ENCODE results near the gene PVALB. TPM values are rescaled to one million over a fixed set of nuclear protein-coding genes. Genes with fewer than 3 reads are reported as not detected.

Gene PVALB
- total RNA-seq, 1 donor from 2014 or later: not detected

DNA sequence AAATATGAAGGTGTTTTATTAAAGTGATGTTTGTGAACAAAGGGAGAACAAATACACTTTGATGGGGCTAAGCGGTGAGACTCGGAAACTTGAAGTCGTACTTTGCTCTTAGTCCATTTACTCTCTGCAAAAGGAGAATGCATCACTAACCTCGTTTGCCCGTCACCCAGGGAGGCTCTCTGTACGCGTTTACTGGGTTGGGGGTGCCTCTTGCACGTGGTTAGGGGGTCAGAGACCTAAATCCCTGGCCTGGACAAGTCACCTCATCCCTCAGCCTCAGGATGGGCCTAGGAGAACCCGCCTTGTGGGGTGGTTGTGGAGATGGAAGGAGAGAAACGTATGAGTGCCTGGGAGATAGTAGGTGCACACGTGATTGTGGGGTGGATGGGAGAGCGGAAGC is 40.1 kb downstream of the PVALB start:
- FAIRE-seq: no peak
- DNase-seq (ENCODE audit: low spot score in 2 of 2): no peak

DNA sequence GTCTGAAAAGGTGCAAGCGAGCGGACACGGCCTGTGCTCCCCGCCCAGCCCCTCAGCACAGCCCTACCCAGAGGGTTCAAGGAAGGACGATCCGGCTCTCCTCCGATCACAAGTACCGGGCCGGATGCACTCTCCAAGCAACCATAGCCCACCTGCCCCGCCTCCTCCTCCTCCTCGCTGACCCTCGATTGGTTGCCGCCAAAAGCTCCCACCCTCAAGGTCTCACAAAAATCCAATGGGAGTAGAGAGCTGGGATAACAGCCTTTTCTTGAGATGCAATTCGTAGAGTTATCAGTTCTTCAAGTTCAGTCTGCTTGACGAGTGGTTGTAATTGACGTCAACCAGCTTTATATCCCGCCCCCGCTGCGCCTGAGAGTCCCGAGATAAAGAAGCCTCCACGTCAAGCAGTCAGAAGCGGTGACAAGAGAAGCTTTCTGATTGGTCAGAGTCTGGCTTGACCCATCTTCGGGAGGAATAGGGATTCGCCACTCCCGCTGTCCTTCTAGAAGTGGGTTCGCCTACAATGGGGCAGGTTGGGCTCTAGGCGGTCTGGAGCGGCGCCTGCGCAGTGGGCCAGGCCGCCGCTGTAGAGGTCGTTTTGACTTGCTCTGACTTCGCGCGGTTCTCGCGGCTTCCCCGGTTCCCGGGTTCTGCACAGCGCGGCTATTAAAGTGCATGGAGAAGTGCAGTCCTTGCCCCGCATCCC is 40.7 kb downstream of the PVALB start, which contains the start of gene IFT27:
Gene IFT27 (minus strand): TSS at position 156 of the 706 bp plus-strand sequence. CDS start 412 bp downstream, outside the sequence.
- DNase-seq (ENCODE audit: low spot score in 2 of 2) (peak; percentile 93 to 99), FAIRE-seq (peak; percentile 100)

DNA sequence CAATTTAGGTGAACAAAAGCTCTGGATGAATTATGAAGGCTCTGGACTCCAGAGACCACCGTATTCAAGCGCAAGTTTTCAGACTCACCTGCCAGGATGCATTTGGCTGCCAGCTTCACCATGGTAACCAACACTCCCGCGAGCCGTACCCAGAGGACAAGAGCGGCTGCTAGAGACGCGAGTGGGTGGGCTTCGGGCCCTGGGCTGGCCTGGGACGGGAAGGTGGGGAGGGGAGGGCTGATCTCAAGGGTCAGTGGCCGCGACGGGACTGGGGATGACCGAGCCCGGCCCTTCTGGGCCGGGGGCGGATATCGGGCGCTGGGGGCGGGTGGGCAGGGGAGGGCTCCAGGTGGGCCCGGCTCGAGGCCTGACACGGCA is 41.3 kb downstream of the PVALB start:
- DNase-seq (ENCODE audit: low spot score in 2 of 2): no peak
- FAIRE-seq: no peak

DNA sequence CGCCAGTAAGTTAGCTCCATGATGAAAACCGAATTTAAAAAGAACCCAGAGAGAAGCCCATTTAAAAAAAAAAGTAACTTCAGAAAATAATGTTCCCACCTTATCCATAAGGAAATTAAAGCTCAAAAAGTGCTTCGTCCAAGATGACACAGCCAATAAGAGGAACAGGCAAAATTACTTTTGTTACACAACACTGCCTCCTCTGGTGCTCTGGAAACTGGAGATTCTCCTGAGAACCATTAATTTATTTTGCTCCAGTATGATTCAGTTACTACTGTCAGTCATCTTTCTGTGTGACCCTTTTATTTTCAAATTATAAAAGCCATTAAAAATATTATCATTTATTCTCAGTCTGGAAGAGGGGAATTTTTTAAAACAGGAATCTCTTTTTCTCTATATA is 42.9 kb downstream of the PVALB start:
- DNase-seq (ENCODE audit: low spot score in 2 of 2): peak; percentile 34 to 39
- no peak for FAIRE-seq

DNA sequence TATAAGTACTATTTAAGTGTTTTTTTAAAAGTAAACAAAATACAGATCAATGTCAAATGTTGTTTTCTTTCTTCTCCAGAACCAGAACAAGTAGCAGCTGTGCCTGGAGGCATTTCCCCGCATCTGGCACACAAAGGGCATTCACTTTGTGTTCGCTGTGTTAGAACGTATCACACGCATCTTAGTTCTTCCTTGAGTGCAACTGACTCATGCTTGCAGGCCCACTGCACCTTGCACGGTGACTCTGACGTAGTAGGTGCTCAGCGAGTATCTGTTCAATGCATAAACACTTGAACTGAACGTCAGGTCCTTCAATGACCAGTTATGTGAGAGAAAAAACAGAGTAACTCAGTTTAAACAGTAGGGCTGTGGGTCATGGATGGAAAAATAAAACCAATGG is 44.4 kb downstream of the PVALB start:
- DNase-seq (ENCODE audit: low spot score in 2 of 2) (no peak), FAIRE-seq (no peak)

DNA sequence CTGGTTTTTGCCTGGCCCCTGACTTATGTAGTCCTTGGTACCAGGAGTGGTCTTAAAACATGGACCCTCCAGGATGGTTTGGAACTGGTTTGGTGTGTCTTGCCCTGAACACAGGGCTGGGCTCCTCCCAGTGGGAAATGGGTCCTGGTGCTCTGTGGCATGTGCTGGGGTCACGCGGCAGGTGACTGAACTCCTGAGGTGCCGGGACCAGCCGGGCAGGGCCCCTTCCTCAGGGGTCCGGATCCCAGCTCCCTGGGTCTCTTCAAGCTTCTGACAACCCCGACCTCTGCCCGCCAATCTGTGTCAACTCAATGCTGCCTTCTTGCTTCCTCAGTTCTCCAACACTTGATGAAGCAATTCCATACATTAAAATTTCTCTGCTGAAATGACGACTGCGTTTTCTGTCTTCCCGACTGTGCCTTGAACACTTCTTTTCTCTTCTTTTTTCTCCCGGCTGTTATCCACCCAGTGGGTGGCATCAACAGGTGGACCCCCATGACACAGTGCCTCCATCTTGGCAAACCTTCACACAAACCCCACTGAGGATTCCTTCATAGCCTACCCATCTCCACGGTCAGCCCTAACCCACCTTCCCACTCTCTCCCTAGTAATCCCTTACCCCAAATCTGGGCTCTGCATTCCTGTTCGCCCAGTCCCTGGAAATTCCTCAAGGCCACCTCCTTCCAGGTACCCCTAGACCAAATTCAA is 45.3 kb downstream of the PVALB start:
- no peak for DNase-seq (ENCODE audit: low spot score in 2 of 2)
- FAIRE-seq: no peak

DNA sequence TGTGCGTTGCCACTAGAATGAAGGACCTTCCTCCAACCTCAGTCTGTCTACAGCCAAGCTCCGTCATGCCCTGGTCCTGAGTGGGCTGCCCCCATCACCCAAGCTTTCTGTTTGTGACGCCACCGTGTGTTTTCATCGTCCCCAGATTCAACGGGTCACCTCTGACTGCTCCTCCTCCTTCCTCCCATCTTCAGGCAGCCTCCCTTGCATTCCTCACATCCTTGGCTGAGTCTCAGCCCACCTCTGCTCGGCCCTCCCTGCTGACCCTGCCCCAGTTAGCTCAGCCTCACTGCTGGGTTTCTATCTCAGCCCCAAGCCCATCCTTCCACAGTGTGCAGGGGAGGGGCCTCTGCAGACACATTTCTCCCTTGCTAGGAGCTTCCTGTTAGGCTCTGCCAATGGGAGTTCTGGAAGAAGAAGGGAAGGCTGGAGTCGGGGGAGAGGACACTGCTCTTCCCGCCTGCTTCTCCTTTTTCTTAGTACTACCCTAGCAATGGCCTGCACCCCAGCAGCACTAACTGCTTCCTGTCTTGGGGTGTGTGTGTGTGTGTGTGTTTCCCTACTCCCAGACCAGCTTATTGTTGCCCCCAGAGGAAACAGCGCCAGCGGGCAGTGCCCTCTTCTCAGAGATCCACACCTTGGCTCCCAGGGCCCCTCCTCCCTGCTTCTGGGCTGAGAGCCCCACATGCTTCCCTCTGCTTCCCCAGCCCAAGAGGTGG is 46.2 kb downstream of the PVALB start:
- no peak for FAIRE-seq

DNA sequence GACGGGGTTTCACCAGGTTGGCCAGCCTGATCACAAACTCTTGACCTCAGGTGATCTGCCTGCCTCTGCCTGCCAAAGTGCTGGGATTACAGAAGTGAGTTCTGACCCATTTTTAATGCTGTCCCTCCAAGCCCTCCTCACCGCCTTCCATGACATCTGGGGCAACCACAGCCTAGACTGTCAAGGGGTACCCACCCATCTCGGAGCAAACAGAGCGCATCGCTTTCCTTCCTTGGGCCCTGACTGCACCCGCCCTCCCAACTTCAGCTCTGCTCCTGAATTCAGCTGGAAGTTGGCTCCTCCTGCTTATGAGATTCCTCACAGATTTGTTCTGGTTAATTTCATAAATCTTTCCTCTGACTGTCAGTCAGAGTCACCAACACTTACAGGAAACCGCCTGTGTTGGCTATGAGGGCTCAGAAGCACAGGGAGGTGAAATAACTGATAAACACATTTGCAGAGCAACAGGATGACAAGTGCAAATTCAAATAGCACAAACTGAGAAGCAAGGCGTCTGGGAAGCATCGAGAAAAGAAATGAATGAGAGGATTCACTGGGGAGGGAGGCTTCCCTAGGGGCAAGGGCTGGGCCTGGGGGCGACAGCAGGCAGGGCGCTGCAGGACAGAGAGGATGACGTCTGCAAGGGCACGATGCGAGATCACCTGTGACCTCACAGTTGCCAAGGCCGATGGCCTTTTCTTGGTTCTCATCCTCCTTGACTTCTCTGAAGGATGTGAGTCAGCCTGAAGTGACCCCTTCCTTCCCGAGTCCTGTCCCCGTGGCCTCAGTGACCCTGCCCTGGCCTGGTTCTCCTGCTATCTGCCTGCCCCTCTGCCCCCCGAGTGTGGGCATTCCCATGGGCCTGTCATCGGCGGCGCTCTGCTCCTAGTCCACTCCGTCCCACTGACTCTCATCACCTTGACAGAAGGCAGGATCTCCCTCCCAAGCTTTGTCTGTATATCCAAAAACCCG is 47.0 kb downstream of the PVALB start:
- DNase-seq (ENCODE audit: low spot score in 2 of 2): no peak
- FAIRE-seq: no peak

More for the DNA sequence above, 46.2 kb downstream of the PVALB start:
- DNase-seq (ENCODE audit: low spot score in 2 of 2): no peak

DNA sequence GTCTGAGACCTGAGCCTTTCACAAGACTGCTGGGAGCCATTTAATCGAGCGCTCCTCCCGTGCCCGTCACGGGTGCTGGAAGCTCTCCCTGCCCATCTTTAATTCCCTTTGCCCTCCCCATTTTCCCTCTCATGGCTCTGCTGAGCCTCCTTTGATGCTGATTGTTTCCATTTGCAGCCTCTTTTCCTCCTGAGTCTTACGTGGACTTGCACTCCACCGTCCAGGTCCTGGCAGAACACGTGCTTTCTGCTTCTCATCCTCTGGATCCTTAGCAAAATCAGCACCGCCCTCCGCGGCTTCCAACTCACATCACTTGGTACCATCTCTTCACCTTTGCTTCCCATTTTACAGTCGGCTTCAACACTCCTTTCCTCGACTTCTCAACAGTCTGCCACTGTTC is 48.2 kb downstream of the PVALB start:
- FAIRE-seq: no peak
- DNase-seq (ENCODE audit: low spot score in 2 of 2): no peak

DNA sequence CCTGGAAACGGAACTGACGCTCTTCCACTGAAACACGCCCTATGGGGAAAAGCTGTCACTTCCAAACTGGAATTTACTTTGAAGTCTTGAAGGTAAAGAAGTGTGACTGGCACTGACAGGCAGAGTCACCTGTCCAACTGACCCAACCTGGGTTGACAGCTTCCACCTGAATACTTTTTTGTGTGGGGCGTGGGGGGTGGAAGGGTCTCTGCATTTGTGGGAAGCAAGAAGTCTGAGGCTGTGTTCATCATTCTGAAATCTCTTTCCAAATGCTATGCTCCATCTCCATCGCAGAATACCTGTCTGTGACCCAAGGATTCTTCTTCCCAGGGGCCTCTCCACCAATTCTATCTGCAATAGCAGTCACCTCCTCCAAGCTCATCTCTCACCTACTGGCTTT is 48.7 kb downstream of the PVALB start:
- DNase-seq (ENCODE audit: low spot score in 2 of 2): no peak
- FAIRE-seq: no peak

DNA sequence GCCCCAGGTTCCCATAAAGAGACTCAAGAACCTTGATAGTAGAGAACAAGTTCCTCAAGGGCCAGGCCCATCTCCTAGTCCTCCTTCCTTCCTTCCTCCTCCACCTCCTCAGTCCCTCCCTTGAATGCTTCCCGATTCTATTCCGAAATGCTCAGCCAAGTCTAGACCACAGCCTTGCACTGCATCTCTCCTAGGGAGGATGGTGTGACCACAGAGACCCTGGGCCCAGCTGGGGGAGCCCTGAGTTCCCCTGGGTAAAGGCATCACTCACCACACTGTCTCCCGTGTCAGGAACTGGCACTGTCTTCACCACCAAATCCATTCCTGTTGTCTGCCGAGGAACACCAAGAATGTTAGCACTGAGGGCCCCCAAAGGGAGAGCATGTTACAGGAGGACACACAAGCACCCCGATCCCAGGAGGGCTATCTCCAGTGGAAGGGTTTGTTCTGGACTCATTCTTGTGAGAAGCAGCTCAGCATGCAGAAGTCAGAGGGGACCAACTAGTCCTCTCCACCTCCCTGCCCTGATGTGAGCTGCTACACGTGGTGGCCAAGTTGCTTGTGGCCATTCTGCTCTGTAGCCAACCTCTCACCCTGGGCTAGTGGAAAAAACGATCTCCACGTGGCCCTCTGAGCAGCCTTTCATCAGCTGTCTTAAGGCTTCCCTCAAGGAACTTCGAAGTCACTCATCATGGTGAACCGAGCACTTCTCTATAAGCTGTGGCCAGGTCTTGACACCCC is 49.6 kb downstream of the PVALB start:
- no peak for DNase-seq (ENCODE audit: low spot score in 2 of 2)
- FAIRE-seq: no peak

DNA sequence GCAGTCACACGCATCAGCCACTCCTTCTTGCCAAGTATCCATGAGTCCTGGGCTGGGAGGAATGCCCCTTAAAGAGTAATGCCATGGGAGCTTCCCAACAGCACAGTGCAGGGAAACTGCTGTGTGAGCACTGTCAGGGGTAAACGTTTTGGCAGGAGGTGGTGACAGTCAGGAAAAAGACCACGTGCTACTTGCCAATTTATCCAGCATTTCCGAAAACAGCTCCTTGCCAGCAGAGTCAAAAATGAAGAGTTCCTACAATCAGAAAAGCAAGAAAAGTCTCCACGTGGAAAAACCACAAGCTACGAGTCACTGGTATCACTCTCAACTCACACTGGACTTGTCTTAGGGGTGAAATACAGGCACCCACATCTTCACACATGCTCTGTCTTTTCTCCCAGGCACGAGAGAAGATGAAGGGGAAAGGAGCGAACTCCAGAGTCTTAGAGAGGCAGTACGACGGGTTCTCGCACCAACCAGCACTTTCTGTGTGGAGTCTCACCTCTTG is 50.8 kb downstream of the PVALB start:
- no peak for DNase-seq (ENCODE audit: low spot score in 2 of 2)
- FAIRE-seq: no peak

DNA sequence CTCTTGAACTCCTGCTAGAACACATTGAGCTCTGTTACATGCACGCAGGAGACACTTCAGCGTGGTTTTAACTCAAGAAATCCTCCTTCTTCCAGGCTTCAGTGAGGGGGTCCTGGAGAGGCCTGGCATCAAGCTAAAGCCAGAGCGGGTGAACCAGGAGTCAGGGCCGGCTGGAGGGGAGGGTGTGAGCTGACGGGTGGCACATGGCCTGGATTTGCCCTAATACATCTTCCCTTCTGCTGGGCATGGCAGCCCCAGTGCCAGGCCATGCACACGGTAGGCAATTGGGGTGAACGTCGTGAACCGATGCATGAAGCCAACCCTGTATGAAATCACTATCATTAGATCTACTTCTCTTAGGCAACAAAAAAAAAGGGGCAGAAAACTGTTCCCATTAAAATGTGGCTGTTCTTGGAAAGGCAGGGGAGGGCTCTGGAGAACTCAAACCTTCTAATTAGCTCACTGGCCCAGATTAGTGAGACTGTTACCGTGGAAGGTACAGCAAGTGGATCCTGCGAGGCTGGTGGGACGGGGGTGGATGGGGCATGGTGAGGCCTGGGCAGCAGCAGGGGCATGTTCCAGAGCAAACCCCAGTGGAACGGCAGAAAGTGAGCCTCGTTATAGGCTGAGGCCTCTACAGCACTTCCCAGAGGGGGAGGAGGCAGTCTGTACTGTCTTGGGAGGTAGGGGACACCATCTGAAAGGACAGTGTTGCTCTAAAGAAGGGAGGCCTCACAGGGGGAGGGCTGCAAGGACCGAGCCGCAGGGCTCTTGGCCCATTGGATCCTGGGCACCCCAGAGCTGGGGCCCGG is 51.5 kb downstream of the PVALB start:
- DNase-seq (ENCODE audit: low spot score in 2 of 2) (no peak), FAIRE-seq (no peak)

DNA sequence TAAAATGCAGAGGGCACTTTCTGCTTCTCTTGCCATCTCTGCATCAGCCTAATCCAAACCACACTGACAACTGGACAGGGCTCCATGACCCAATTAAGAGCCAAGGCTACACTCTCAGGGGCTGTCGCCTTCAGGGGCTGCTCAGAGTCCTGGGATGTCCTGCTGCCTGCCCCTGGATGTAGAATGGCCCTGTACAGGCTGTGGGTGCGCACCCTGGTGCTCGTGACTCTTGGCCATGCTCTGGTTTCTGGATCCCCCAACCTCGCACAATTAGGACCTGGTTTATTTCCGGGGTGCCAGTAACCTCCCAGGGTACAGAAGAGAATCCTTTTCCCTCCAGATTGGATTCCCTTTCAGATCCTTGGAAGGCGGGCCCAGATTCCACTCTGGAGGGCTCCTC is 52.2 kb downstream of the PVALB start:
- DNase-seq (ENCODE audit: low spot score in 2 of 2) (no peak), FAIRE-seq (no peak)

DNA sequence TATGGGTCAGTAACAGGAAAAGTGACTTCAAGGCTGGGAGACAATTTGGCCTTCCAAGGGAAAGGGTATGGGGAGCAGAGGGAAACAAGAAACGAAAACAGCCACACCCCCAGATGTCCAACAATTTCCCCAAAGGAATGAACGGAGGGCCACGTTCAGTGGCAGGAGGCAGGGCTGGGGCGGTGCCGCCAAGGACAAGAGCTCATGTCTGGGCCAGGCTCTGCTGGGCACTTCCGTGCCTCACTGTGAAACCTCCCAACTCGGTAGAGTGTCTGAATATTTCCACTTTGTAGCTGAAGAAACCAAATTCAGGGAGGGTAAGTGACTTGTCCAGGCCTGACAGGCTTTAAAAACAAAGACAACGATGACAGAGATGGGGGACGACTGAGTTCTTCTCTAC is 52.8 kb downstream of the PVALB start:
- no peak for FAIRE-seq

DNA sequence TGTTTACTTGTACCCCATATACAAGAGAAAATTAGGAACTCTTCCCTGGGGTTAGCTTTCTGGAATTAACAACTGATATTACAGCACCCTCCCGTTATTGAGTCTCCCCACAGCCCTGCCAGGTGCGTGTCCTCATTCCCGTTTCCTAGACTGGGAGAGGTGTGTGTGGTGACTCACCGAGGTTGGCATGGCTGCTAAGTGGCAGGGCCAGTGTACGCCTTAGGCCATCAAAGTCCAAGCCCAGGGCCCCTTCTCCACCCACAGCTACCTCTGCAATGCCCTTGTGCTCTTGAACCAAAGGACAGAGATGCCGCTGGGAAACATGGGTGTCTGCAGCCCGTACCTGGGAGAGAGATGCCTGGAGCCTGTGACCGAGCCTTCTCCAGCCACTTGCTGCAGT is 53.3 kb downstream of the PVALB start:
- FAIRE-seq: no peak

More for the DNA sequence above, 52.8 kb downstream of the PVALB start:
- no peak for DNase-seq (ENCODE audit: low spot score in 2 of 2)

DNA sequence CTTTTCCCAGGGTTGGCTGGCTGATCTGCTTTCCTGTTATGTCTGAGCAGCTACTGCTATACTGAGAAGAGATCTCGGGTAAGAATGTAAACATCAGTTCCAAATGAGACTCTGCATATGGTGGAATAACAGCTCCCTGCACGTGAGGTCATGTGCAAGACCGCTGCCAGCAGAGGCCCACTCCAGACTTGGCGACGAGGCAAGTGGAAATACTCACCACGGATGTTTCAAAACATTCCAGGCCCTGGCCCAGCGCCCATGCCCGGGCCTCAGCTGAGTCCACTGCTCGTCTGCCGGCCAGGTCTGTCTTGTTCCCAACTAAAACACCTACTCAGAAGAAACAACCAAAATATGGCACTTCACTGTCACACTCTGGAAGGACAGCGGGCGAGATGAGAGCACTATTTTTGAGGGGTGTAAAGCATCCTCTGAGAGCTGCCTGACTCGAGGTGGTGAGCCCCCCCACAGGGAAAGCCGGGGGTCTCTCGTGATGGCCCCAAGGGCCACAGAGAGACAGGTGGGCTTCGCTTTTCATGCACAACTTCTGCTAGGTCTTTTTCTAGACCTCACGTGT is 54.1 kb downstream of the PVALB start:
- no peak for FAIRE-seq
- no peak for DNase-seq (ENCODE audit: low spot score in 2 of 2)

More for the DNA sequence above, 53.3 kb downstream of the PVALB start:
- no peak for DNase-seq (ENCODE audit: low spot score in 2 of 2)
